GM23338 (cell line): ENCODE data around the gene CCN5. TPM values are rescaled to one million over a fixed set of nuclear protein-coding genes. Genes with fewer than 3 reads are reported as not detected.

Experiments used
- ATAC-seq: fragments of 200-7000 bp; cut with Tn5 transposase; 3 replicates; pipeline ENCODE4 v1.9.1; 2020
- DNase-seq: peaks from one replicate; pipeline ENCODE4 v3.0.0-alpha.2; 2015; ENCODE audit warnings: low spot score
- H2AFZ ChIP-seq: fragments of 200-600 bp; sonication (generic); 2 replicates; pipeline ENCODE4 v1.8.0; 2016; ENCODE audit warnings: antibody characterized with exemption, mild to moderate bottlenecking, moderate library complexity
- H3F3A ChIP-seq: fragments of 200-600 bp; sonication (generic); replicated peaks from 2 replicates; pipeline ENCODE4 v1.8.0; 2017; ENCODE audit warnings: antibody characterized with exemption, mixed run types, low read depth
- H3K27ac ChIP-seq: fragments of 200-600 bp; sonication (generic); 2 replicates; pipeline ENCODE4 v1.6.1; 2016; ENCODE audit warnings: low read depth
- H3K27me3 ChIP-seq: fragments of 200-600 bp; sonication (generic); 2 replicates; pipeline ENCODE4 v1.8.0; 2016; ENCODE audit warnings: mild to moderate bottlenecking, mixed run types, moderate library complexity; ENCODE audit not compliant: insufficient read depth
- H3K36me3 ChIP-seq: fragments of 200-600 bp; sonication (generic); 2 replicates; pipeline ENCODE4 v1.8.0; 2016; ENCODE audit warnings: mild to moderate bottlenecking; ENCODE audit not compliant: insufficient read depth
- H3K4me1 ChIP-seq: fragments of 200-600 bp; sonication (generic); 2 replicates; pipeline ENCODE4 v1.8.0; 2016; ENCODE audit warnings: mild to moderate bottlenecking, moderate library complexity; ENCODE audit not compliant: insufficient read depth
- H3K4me2 ChIP-seq: fragments of 200-600 bp; sonication (generic); 2 replicates; pipeline ENCODE4 v1.7.1; 2017; ENCODE audit warnings: mixed run types
- H3K4me3 ChIP-seq: fragments of 200-600 bp; sonication (generic); 2 replicates; pipeline ENCODE4 v1.6.1; 2016; ENCODE audit warnings: mixed run types
- H3K79me2 ChIP-seq: fragments of 200-600 bp; sonication (generic); replicated peaks from 2 replicates; pipeline ENCODE4 v1.8.0; 2017; ENCODE audit warnings: mild to moderate bottlenecking; ENCODE audit not compliant: insufficient read depth
- H3K9me2 ChIP-seq: fragments of 200-600 bp; sonication (generic); 2 replicates; pipeline ENCODE4 v1.8.0; 2017; ENCODE audit not compliant: insufficient read depth
- H4K20me1 ChIP-seq: fragments of 200-600 bp; sonication (generic); replicated peaks from 2 replicates; pipeline ENCODE4 v1.8.0; 2017; ENCODE audit warnings: mild to moderate bottlenecking; ENCODE audit not compliant: insufficient read depth
- H3K27ac Mint-ChIP-seq: 2 replicates; pipeline ENCODE4 v1.8.0; 2020; ENCODE audit warnings: inconsistent platforms, mild to moderate bottlenecking, moderate library complexity, mixed read lengths
- H3K27me3 Mint-ChIP-seq: 3 replicates; pipeline ENCODE4 v1.8.0; 2022; ENCODE audit warnings: low read depth, mild to moderate bottlenecking, moderate library complexity, mixed read lengths, inconsistent platforms; ENCODE audit not compliant: insufficient read depth, poor library complexity
- H3K36me3 Mint-ChIP-seq: 3 replicates; pipeline ENCODE4 v1.8.0; 2021; ENCODE audit warnings: low read depth, mild to moderate bottlenecking, inconsistent platforms, moderate library complexity, mixed read lengths
- H3K4me1 Mint-ChIP-seq: 3 replicates; pipeline ENCODE4 v1.8.0; 2020; ENCODE audit warnings: mild to moderate bottlenecking, inconsistent platforms, mixed read lengths
- H3K4me3 Mint-ChIP-seq: 3 replicates; pipeline ENCODE4 v1.8.0; 2021; ENCODE audit warnings: moderate library complexity, mild to moderate bottlenecking, inconsistent platforms, mixed read lengths
- H3K9me3 Mint-ChIP-seq: 3 replicates; pipeline ENCODE4 v1.8.0; 2020; ENCODE audit warnings: moderate library complexity, mild to moderate bottlenecking, inconsistent platforms, mixed read lengths
- EZH2 ChIP-seq: fragments of 200-600 bp; sonication (generic); IDR thresholded peaks from one replicate; pipeline ENCODE4 v1.8.0; 2017; ENCODE audit warnings: antibody characterized with exemption, mild to moderate bottlenecking, low read depth; ENCODE audit not compliant: unreplicated experiment
- EZH2phosphoT487 ChIP-seq: fragments of 200-600 bp; sonication (generic); IDR thresholded peaks from one replicate; pipeline ENCODE4 v1.8.1; 2018; ENCODE audit warnings: antibody characterized with exemption; ENCODE audit not compliant: unreplicated experiment
- JUNB ChIP-seq: IDR thresholded peaks from one replicate; pipeline ENCODE4 v1.6.1; 2016; ENCODE audit warnings: antibody characterized with exemption; ENCODE audit not compliant: unreplicated experiment
- NANOG ChIP-seq: IDR thresholded peaks from 2 replicates; pipeline ENCODE4 v1.6.1; 2016; ENCODE audit warnings: antibody characterized with exemption, borderline replicate concordance
- STAT1 ChIP-seq: IDR thresholded peaks from one replicate; pipeline ENCODE4 v1.6.1; 2016; ENCODE audit warnings: antibody characterized with exemption; ENCODE audit not compliant: unreplicated experiment
- ZNF114 ChIP-seq: fragments of 250-450 bp; sonication (Bioruptor Pico); IDR thresholded peaks from 2 replicates; pipeline ENCODE4 v1.5.0; 2020; ENCODE audit warnings: mild to moderate bottlenecking, moderate library complexity
- ZNF331 ChIP-seq: fragments of 250-450 bp; sonication (Bioruptor Pico); IDR thresholded peaks from 2 replicates; pipeline ENCODE4 v1.5.0; 2020; ENCODE audit warnings: low read depth, mild to moderate bottlenecking, moderate library complexity
- polyA plus RNA-seq: library from polyadenylated mRNA; unstranded; fragments of >200 nt; fragmentation: Nextera tagmentation; extraction: Ambion mirVana; gene quantifications from 2 replicates; pipeline ENCODE4 v1.2.1, GENCODE V29; 2016
- total RNA-seq: library from RNA; depleted of rRNA; stranded (reverse); fragments of >200 nt; shearing (Covaris generic); gene quantifications from 2 replicates; pipeline ENCODE4 v1.2.3, GENCODE V29; 2014
- TF ChIP-seq, protein P1 (sequence below): IDR thresholded peaks from one replicate; pipeline ENCODE4 v1.6.1; 2018; ENCODE audit warnings: antibody characterized with exemption; ENCODE audit not compliant: unreplicated experiment
- TF ChIP-seq, protein P2 (sequence below), 2 experiments: fragments of 200-600 bp in 1 of 2; sonication (generic) in 1 of 2; conservative IDR thresholded peaks; 2 replicates each; pipeline versions ENCODE4 v1.5.1 to v1.6.1; 2016 to 2017; ENCODE audit warnings: antibody characterized with exemption in 2 of 2, low read depth in 2 of 2, mild to moderate bottlenecking in 2 of 2, moderate library complexity in 1 of 2
- TF ChIP-seq, protein P3 (sequence below): fragments of 250-450 bp; sonication (Bioruptor Pico); IDR thresholded peaks from 2 replicates; pipeline ENCODE4 v1.5.0; 2020; ENCODE audit warnings: mild to moderate bottlenecking, moderate library complexity

Gene CCN5
- total and polyA plus RNA-seq, 2 experiments from 2014 or later = not detected

DNA sequence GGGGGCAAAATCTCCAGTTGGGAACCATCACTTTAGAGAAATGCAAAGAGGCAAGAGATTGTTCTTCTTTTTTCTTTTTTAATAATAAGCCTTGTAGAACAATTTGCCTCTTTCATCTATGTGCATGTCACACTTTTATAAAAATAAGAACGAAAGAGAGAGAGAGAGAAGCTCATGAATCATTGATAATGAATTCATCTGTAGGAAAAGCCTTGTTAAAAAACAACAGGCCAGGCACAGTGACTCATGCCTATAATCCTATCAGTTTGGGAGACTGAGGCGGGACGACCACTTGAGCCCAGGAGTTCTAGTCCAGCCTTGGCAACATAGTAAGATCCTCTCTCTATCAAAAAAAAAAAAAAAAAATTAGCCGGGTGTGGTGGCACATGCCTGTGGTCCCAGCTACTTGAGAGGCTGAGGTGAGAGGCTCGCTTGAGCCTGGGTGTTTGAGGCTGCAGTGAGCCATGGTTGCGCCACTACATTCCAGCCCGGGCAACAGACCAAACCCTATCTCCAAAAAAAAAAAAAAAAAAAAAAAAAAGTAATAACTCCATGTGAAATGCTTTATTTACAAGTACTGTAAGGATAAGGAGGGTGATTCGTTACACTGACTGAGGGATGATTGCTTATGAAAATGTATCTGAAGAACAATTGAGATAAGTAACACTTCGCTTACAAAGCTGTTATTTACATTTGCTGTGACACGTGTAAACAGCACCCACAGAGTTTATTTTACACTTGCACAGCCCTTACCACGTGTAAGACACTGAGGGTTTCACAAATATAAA, 6.0 kb downstream of the CCN5 start (continued):
- TF ChIP-seq, protein P1, sequence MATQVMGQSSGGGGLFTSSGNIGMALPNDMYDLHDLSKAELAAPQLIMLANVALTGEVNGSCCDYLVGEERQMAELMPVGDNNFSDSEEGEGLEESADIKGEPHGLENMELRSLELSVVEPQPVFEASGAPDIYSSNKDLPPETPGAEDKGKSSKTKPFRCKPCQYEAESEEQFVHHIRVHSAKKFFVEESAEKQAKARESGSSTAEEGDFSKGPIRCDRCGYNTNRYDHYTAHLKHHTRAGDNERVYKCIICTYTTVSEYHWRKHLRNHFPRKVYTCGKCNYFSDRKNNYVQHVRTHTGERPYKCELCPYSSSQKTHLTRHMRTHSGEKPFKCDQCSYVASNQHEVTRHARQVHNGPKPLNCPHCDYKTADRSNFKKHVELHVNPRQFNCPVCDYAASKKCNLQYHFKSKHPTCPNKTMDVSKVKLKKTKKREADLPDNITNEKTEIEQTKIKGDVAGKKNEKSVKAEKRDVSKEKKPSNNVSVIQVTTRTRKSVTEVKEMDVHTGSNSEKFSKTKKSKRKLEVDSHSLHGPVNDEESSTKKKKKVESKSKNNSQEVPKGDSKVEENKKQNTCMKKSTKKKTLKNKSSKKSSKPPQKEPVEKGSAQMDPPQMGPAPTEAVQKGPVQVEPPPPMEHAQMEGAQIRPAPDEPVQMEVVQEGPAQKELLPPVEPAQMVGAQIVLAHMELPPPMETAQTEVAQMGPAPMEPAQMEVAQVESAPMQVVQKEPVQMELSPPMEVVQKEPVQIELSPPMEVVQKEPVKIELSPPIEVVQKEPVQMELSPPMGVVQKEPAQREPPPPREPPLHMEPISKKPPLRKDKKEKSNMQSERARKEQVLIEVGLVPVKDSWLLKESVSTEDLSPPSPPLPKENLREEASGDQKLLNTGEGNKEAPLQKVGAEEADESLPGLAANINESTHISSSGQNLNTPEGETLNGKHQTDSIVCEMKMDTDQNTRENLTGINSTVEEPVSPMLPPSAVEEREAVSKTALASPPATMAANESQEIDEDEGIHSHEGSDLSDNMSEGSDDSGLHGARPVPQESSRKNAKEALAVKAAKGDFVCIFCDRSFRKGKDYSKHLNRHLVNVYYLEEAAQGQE = no peak
- no peak for TF ChIP-seq NANOG
- no peak for TF ChIP-seq STAT1
- TF ChIP-seq, protein P2, sequence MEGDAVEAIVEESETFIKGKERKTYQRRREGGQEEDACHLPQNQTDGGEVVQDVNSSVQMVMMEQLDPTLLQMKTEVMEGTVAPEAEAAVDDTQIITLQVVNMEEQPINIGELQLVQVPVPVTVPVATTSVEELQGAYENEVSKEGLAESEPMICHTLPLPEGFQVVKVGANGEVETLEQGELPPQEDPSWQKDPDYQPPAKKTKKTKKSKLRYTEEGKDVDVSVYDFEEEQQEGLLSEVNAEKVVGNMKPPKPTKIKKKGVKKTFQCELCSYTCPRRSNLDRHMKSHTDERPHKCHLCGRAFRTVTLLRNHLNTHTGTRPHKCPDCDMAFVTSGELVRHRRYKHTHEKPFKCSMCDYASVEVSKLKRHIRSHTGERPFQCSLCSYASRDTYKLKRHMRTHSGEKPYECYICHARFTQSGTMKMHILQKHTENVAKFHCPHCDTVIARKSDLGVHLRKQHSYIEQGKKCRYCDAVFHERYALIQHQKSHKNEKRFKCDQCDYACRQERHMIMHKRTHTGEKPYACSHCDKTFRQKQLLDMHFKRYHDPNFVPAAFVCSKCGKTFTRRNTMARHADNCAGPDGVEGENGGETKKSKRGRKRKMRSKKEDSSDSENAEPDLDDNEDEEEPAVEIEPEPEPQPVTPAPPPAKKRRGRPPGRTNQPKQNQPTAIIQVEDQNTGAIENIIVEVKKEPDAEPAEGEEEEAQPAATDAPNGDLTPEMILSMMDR (conservative IDR thresholded peaks at IDR 0.05; ENCODE audit: low read depth in 2 of 2) = no peak
- no peak for TF ChIP-seq JUNB

DNA sequence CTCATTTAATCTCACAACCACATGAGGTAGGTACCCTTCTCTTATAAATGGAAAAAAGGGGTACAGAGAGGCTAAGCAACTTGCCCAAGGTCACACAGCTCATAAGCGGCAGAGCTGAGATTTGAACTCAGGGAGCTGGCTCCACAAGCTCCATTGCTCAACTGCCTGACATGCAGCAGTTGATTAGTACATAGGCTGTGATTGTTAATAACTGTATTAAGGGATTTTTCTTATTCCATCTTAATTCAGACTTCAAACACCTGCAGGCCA, 6.6 kb downstream of the CCN5 start:
- H3K79me2 ChIP-seq = no peaks in the 10 kb centered on the region
- no peak overlapping the region for H3K4me2 ChIP-seq
- no peak overlapping the region for H3K4me3 ChIP-seq
- Mint-ChIP-seq H3K4me3 (no peak overlapping the region), H3K36me3 (no peaks in the 10 kb centered on the region), H3K27me3 (peaks cover 9% of the 10 kb centered on the region), H3K9me3 (no peaks in the 10 kb centered on the region), H3K27ac (no peak overlapping the region), H3K4me1 (peaks cover 10% of the 10 kb centered on the region)
- no peak for ATAC-seq
- no peak overlapping the region for H3K27ac ChIP-seq
- peaks cover 3% of the 10 kb centered on the region for H3K4me1 ChIP-seq
- no peak overlapping the region for H2AFZ ChIP-seq
- H3K27me3 ChIP-seq = no peaks in the 10 kb centered on the region
- H3F3A ChIP-seq = no peaks in the 10 kb centered on the region
- H4K20me1 ChIP-seq = no peaks in the 10 kb centered on the region
- no peak for DNase-seq
- no peaks in the 10 kb centered on the region for H3K36me3 ChIP-seq
- H3K9me2 ChIP-seq = no peaks in the 10 kb centered on the region
- TF ChIP-seq EZH2 (no peak), ZNF331 (CRISPR knock-in tag) (no peak), EZH2phosphoT487 (no peak), ZNF114 (CRISPR knock-in tag) (no peak)
- TF ChIP-seq, protein P1 = no peak
- TF ChIP-seq, protein P3, sequence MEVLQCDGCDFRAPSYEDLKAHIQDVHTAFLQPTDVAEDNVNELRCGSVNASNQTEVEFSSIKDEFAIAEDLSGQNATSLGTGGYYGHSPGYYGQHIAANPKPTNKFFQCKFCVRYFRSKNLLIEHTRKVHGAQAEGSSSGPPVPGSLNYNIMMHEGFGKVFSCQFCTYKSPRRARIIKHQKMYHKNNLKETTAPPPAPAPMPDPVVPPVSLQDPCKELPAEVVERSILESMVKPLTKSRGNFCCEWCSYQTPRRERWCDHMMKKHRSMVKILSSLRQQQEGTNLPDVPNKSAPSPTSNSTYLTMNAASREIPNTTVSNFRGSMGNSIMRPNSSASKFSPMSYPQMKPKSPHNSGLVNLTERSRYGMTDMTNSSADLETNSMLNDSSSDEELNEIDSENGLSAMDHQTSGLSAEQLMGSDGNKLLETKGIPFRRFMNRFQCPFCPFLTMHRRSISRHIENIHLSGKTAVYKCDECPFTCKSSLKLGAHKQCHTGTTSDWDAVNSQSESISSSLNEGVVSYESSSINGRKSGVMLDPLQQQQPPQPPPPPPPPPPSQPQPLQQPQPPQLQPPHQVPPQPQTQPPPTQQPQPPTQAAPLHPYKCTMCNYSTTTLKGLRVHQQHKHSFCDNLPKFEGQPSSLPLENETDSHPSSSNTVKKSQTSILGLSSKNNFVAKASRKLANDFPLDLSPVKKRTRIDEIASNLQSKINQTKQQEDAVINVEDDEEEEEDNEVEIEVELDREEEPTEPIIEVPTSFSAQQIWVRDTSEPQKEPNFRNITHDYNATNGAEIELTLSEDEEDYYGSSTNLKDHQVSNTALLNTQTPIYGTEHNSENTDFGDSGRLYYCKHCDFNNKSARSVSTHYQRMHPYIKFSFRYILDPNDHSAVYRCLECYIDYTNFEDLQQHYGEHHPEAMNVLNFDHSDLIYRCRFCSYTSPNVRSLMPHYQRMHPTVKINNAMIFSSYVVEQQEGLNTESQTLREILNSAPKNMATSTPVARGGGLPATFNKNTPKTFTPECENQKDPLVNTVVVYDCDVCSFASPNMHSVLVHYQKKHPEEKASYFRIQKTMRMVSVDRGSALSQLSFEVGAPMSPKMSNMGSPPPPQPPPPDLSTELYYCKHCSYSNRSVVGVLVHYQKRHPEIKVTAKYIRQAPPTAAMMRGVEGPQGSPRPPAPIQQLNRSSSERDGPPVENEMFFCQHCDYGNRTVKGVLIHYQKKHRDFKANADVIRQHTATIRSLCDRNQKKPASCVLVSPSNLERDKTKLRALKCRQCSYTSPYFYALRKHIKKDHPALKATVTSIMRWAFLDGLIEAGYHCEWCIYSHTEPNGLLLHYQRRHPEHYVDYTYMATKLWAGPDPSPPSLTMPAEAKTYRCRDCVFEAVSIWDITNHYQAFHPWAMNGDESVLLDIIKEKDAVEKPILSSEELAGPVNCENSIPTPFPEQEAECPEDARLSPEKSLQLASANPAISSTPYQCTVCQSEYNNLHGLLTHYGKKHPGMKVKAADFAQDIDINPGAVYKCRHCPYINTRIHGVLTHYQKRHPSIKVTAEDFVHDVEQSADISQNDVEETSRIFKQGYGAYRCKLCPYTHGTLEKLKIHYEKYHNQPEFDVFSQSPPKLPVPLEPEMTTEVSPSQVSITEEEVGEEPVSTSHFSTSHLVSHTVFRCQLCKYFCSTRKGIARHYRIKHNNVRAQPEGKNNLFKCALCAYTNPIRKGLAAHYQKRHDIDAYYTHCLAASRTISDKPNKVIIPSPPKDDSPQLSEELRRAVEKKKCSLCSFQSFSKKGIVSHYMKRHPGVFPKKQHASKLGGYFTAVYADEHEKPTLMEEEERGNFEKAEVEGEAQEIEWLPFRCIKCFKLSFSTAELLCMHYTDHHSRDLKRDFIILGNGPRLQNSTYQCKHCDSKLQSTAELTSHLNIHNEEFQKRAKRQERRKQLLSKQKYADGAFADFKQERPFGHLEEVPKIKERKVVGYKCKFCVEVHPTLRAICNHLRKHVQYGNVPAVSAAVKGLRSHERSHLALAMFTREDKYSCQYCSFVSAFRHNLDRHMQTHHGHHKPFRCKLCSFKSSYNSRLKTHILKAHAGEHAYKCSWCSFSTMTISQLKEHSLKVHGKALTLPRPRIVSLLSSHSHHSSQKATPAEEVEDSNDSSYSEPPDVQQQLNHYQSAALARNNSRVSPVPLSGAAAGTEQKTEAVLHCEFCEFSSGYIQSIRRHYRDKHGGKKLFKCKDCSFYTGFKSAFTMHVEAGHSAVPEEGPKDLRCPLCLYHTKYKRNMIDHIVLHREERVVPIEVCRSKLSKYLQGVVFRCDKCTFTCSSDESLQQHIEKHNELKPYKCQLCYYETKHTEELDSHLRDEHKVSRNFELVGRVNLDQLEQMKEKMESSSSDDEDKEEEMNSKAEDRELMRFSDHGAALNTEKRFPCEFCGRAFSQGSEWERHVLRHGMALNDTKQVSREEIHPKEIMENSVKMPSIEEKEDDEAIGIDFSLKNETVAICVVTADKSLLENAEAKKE = no peak
